Measurements from ENCODE around the gene CTPS2. TPM values are rescaled to one million over a fixed set of nuclear protein-coding genes. Genes with fewer than 3 reads are reported as not detected.

CTPS2 gene
- 5.3 and 7.3 TPM in 2 replicates for total RNA-seq

DNA sequence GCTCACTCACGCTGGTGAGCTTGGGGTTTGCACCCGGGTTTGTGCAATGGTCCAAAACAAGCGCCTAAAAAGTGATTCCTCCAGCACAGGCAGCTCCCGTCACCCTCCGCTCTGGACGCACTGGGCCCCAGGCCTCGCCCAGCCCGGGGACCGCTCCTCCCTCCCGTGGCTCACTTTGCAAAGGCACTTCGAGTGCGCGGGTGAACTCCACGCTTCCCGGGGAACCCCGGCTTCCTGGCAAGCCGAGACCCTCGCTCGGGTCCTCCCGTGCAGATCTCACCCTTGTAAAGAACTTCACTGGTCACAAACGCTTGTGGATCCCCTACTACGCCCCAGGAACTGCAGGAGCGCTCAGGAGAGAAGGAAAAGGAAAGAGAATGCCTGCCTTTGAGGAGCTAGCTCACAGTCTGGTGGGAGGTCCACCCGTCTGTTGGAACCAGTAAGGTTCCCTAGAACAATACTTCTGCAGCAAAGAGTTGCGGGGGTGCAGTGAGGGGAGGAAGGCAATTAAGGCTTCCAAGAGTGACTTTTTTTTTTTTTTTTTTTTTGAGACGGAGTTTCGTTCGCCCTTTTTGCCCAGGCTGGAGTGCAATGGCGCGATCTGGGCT lies at the start of gene CTPS2:
CTPS2 (minus strand) TSS at position 122 of the 608 bp plus-strand sequence. CDS start 9,767 bp downstream, outside the sequence.

DNA sequence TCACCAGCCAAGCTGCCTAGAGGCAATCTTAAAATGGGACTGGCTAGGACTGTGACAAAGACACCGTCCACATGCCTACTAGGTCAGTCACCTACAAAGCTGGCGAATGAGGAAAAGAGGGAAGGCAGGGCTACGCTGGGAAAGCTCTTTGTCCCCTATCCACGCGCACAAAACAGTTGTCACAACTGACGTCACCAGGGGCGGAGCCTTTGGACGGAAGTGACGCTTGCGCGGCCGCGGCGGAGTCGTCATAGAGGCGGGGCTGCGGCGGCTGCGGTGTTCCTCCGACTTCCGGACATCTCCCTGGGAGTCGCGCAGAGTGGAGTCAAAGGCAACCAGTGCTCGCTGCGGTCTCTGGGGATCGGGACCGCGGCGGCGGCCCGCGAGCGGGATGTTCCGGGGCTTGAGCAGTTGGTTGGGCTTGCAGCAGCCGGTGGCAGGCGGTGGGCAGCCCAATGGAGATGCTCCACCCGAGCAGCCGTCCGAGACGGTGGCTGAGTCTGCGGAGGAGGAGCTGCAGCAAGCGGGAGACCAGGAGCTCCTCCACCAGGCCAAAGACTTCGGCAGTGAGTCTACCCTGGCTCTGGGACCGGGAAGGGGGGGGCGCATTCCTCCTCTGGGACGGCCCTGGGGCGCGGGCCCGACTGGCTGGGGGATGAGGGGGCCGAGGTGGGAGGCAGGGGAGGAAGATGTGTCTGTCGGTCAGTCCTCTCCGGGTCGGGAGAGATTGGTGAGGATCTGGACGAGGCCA lies 7.0 kb upstream of the CTPS2 start, which contains the start of gene SYAP1:
SYAP1 (plus strand) TSS at position 279 of the 751 bp plus-strand sequence; CDS start at position 392, 113 bp downstream.

GRCh38 chrX:16649858-16650257 lies 62.6 kb downstream of the CTPS2 start, which contains the start of gene S100G:
Gene S100G, plus strand, starts transcription at chrX:16650158. Its CDS starts 849 bp downstream, at chrX:16651007.

Other genes starting within 250 kb of the CTPS2 start
- gene S100G, start 62.5 kb downstream of the CTPS2 start, total RNA-seq = not detected in 2 replicates
- gene SYAP1, start 6.9 kb upstream of the CTPS2 start, total RNA-seq = 15.3 and 20.9 TPM in 2 replicates
- 5.0 TPM in 2 replicates for gene TXLNG, start 73.8 kb upstream of the CTPS2 start, total RNA-seq
- gene RBBP7, start 157.7 kb upstream of the CTPS2 start, total RNA-seq = 71.8 and 83.3 TPM in 2 replicates
- gene REPS2, start 234.0 kb upstream of the CTPS2 start, total RNA-seq = 0.94 and 1.9 TPM in 2 replicates